Esophagus muscularis mucosa (tissue), 4 donors: ENCODE data around the gene ZNF407.

ENCODE experiments used
- CTCF ChIP-seq, 3 experiments: fragments of 200-600 bp in 2 of 3; fragments of 450-650 bp in 1 of 3; sonication (generic) in 2 of 3; IDR thresholded peaks; one replicate each; pipeline ENCODE4 v1.5.1; 2017 to 2019; ENCODE audit warnings: antibody characterized with exemption in 3 of 3, mild to moderate bottlenecking in 2 of 3, moderate library complexity in 1 of 3
- EP300 ChIP-seq: sonication (generic); formaldehyde crosslinking; IDR thresholded peaks from one replicate; pipeline ENCODE4 v1.6.1; 2017; ENCODE audit warnings: antibody characterized with exemption
- POLR2A ChIP-seq: fragments of 450-650 bp; IDR thresholded peaks from one replicate; pipeline ENCODE4 v1.6.1; 2017; ENCODE audit warnings: antibody characterized with exemption, moderate library complexity, mild to moderate bottlenecking, low read depth
- POLR2AphosphoS5 ChIP-seq, 2 donors: sonication (generic); formaldehyde crosslinking; IDR thresholded peaks; one replicate each; pipeline ENCODE4 v1.6.1; 2017; ENCODE audit warnings: antibody characterized with exemption in 2 of 2

GRCh38 chr18:75071484-75071785, 473.8 kb downstream of the ZNF407 start:
- TF ChIP-seq CTCF (IDR thresholded peaks at IDR 0.05) (no peak), POLR2AphosphoS5 (IDR thresholded peaks at IDR 0.05) (no peak), POLR2A (no peak), EP300 (no peak)
